DOHH2 (cell line): ENCODE results near the gene BBX.

Experiments used
- H3F3A ChIP-seq: fragments of 200-600 bp; sonication (generic), shearing (Covaris generic); 2 replicates; pipeline ENCODE4 v1.6.0; 2016; ENCODE audit warnings: antibody characterized with exemption, mild to moderate bottlenecking; ENCODE audit not compliant: control insufficient read depth, insufficient read depth
- H3K27ac ChIP-seq: fragments of 200-600 bp; sonication (generic); 2 replicates; pipeline ENCODE4 v1.5.1; 2014; ENCODE audit warnings: low read depth, mild to moderate bottlenecking, low read length, moderate library complexity
- H3K27me3 ChIP-seq: fragments of 200-600 bp; sonication (generic); 2 replicates; pipeline ENCODE4 v1.6.1; 2014; ENCODE audit warnings: mild to moderate bottlenecking, low read length, mixed read lengths; ENCODE audit not compliant: control insufficient read depth
- H3K36me3 ChIP-seq: fragments of 200-600 bp; sonication (generic); 2 replicates; pipeline ENCODE4 v1.6.1; 2014; ENCODE audit warnings: mild to moderate bottlenecking, low read length, moderate library complexity, mixed read lengths; ENCODE audit not compliant: control insufficient read depth
- H3K4me1 ChIP-seq: fragments of 200-600 bp; sonication (generic); 2 replicates; pipeline ENCODE4 v1.6.1; 2014; ENCODE audit warnings: mild to moderate bottlenecking, low read length, mixed read lengths; ENCODE audit not compliant: control insufficient read depth
- H3K4me2 ChIP-seq: fragments of 200-600 bp; sonication (generic); 2 replicates; pipeline ENCODE4 v1.6.0; 2014; ENCODE audit warnings: mild to moderate bottlenecking, low read length, moderate library complexity
- H3K4me3 ChIP-seq: fragments of 200-600 bp; sonication (generic); 2 replicates; pipeline ENCODE4 v1.5.1; 2014; ENCODE audit warnings: mild to moderate bottlenecking, low read length, mixed read lengths
- H3K79me2 ChIP-seq: fragments of 200-600 bp; sonication (generic); 2 replicates; pipeline ENCODE4 v1.6.1; 2014; ENCODE audit warnings: mild to moderate bottlenecking, low read length, mixed read lengths; ENCODE audit not compliant: control insufficient read depth
- H3K9me2 ChIP-seq: fragments of 200-600 bp; sonication (generic); replicated peaks from 2 replicates; pipeline ENCODE4 v1.6.1; 2014; ENCODE audit warnings: mild to moderate bottlenecking, low read length, mixed read lengths; ENCODE audit not compliant: control insufficient read depth
- H3K9me3 ChIP-seq: fragments of 200-600 bp; sonication (generic); 2 replicates; pipeline ENCODE4 v1.6.1; 2014; ENCODE audit warnings: antibody characterized with exemption, low read length, mixed read lengths; ENCODE audit not compliant: control insufficient read depth, insufficient read depth
- H4K20me1 ChIP-seq: fragments of 200-600 bp; sonication (generic); 2 replicates; pipeline ENCODE4 v1.6.0; 2014; ENCODE audit warnings: low read depth, mild to moderate bottlenecking, antibody characterized with exemption, low read length, moderate library complexity; ENCODE audit not compliant: control insufficient read depth, insufficient read depth
- CTCF ChIP-seq: fragments of 200-600 bp; sonication (generic); IDR thresholded peaks from one replicate; pipeline ENCODE4 v1.5.1; 2014; ENCODE audit warnings: antibody characterized with exemption, mild to moderate bottlenecking, low read depth, low read length; ENCODE audit not compliant: poor library complexity, severe bottlenecking
- EZH2phosphoT487 ChIP-seq: fragments of 200-600 bp; sonication (generic); IDR thresholded peaks from 2 replicates; pipeline ENCODE4 v1.6.1; 2017; ENCODE audit warnings: borderline replicate concordance, mild to moderate bottlenecking, antibody characterized with exemption, low read length, moderate library complexity, mixed read lengths

The BBX gene

GRCh38 chr3:107545680-107546120 is 22.9 kb downstream of the BBX start:
- Histone ChIP-seq H3K36me3 (peaks cover 13% of the 10 kb centered on the region), H4K20me1 (peaks cover 5% of the 10 kb centered on the region), H3K27ac (no peak overlapping the region), H3K27me3 (no peaks in the 10 kb centered on the region), H3K9me3 (no peaks in the 10 kb centered on the region), H3K4me1 (no peaks in the 10 kb centered on the region), H3K9me2 (no peaks in the 10 kb centered on the region), H3K79me2 (peaks cover 34% of the 10 kb centered on the region), H3F3A (no peaks in the 10 kb centered on the region), H3K4me2 (no peak overlapping the region), H3K4me3 (no peak overlapping the region)
- TF ChIP-seq CTCF (no peak), EZH2phosphoT487 (no peak)

- Histone ChIP-seq H3K4me2 (no peak overlapping the region), H3K27ac (no peak overlapping the region), H3K27me3 (no peaks in the 10 kb centered on the region), H4K20me1 (peaks cover 5% of the 10 kb centered on the region), H3K4me3 (no peak overlapping the region), H3K36me3 (peaks cover 13% of the 10 kb centered on the region), H3K9me2 (no peaks in the 10 kb centered on the region), H3F3A (no peaks in the 10 kb centered on the region), H3K79me2 (peaks cover 37% of the 10 kb centered on the region), H3K4me1 (no peaks in the 10 kb centered on the region), H3K9me3 (no peaks in the 10 kb centered on the region)
- no peak for TF ChIP-seq CTCF
- no peak for TF ChIP-seq EZH2phosphoT487
Measured at GRCh38 chr3:107548601-107549000, 25.8 kb downstream of the BBX start.

- Histone ChIP-seq H3K36me3 (no peaks in the 10 kb centered on the region), H4K20me1 (no peaks in the 10 kb centered on the region), H3K79me2 (peaks cover 18% of the 10 kb centered on the region), H3K27me3 (no peaks in the 10 kb centered on the region), H3F3A (no peaks in the 10 kb centered on the region), H3K27ac (no peak overlapping the region), H3K4me1 (no peaks in the 10 kb centered on the region), H3K9me3 (no peaks in the 10 kb centered on the region), H3K4me2 (no peak overlapping the region), H3K9me2 (no peaks in the 10 kb centered on the region), H3K4me3 (no peak overlapping the region)
- TF ChIP-seq EZH2phosphoT487 (no peak), CTCF (no peak)
Measured at GRCh38 chr3:107555359-107555758, 32.6 kb downstream of the BBX start.

GRCh38 chr3:107557743-107558142 is 35.0 kb downstream of the BBX start:
- Histone ChIP-seq H3K9me2 (no peaks in the 10 kb centered on the region), H3K79me2 (peaks cover 24% of the 10 kb centered on the region), H3F3A (no peaks in the 10 kb centered on the region), H3K36me3 (no peaks in the 10 kb centered on the region), H3K4me1 (peaks cover 5% of the 10 kb centered on the region), H3K4me2 (no peak overlapping the region), H3K9me3 (no peaks in the 10 kb centered on the region), H3K27me3 (no peaks in the 10 kb centered on the region), H3K4me3 (no peak overlapping the region), H3K27ac (no peak overlapping the region), H4K20me1 (no peaks in the 10 kb centered on the region)
- TF ChIP-seq EZH2phosphoT487 (no peak), CTCF (no peak)
